HG03175 (cell line): Measurements from ENCODE around the gene ENO1.
"Not testable (repeated sequence)": the region's sequence is repeated elsewhere in the genome, so short reads cannot be mapped to it uniquely, and the experiment has no call there.

ENCODE experiments used
- ATAC-seq: cut with Tn5 transposase; IDR thresholded peaks from one replicate; pipeline ENCODE4 v1.9.1; 2021; ENCODE audit warnings: mild to moderate bottlenecking, moderate library complexity; ENCODE audit not compliant: unreplicated experiment

The ENO1 gene

GRCh38 chr1:8897505-8897904 is 19.0 kb upstream of the ENO1 start:
- ATAC-seq, result not testable (repeated sequence)

- ATAC-seq, result not testable (repeated sequence)
These were observed 18.3 kb upstream of the ENO1 start for GRCh38 chr1:8896775-8897174.

- ATAC-seq, result no peak
These were observed 13.5 kb upstream of the ENO1 start for GRCh38 chr1:8892026-8892425.

- ATAC-seq, result no peak
These were observed 12.9 kb upstream of the ENO1 start for GRCh38 chr1:8891401-8891800.

- ATAC-seq, result no peak
These were observed 11.7 kb upstream of the ENO1 start for GRCh38 chr1:8889925-8890785.

- no peak for ATAC-seq
These were observed 10.8 kb upstream of the ENO1 start for GRCh38 chr1:8889103-8889846.

- ATAC-seq, result no peak
These were observed 8.1 kb upstream of the ENO1 start for GRCh38 chr1:8886589-8886988.

- not testable (repeated sequence) for ATAC-seq
These were observed 7.6 kb upstream of the ENO1 start for GRCh38 chr1:8886031-8886524.

- ATAC-seq, result not testable (repeated sequence)
These were observed 5.6 kb upstream of the ENO1 start for GRCh38 chr1:8884105-8884504.

- ATAC-seq, result no peak
These were observed 5.0 kb upstream of the ENO1 start for GRCh38 chr1:8883491-8883890.

- ATAC-seq, result no peak
These were observed 1.6 kb upstream of the ENO1 start for GRCh38 chr1:8879922-8880676.

- no peak for ATAC-seq
These were observed 1.0 kb upstream of the ENO1 start for GRCh38 chr1:8879464-8879921.

- ATAC-seq, result peak; percentile 79
These were observed 395 bp upstream of the ENO1 start for GRCh38 chr1:8878698-8879463.

- ATAC-seq, result no peak
These were observed 2.4 kb downstream of the ENO1 start for GRCh38 chr1:8876087-8876486.

- ATAC-seq, result no peak
These were observed 3.1 kb downstream of the ENO1 start for GRCh38 chr1:8875216-8875861.

- ATAC-seq, result no peak
These were observed 4.0 kb downstream of the ENO1 start for GRCh38 chr1:8874230-8875201.

- no peak for ATAC-seq
These were observed 4.8 kb downstream of the ENO1 start for GRCh38 chr1:8873506-8874229.

GRCh38 chr1:8873001-8873400 is 5.5 kb downstream of the ENO1 start:
- no peak for ATAC-seq
